COLO668 (cell line): ENCODE data around the gene TTC7B.
A peak's percentile ranks its signal among the peaks of the same experiment; 100 is the strongest.

ENCODE experiments used
- DNase-seq: peaks from one replicate; lab custom pipeline; 2025; ENCODE audit not compliant: unreplicated experiment; lab: John Stamatoyannopoulos, UW

Gene TTC7B

GRCh38 chr14:90777830-90778485, 38.3 kb downstream of the TTC7B start:
- no peak for DNase-seq

- no peak for DNase-seq
Measured at GRCh38 chr14:90777358-90777757, 38.9 kb downstream of the TTC7B start.

GRCh38 chr14:90775441-90775840, 40.8 kb downstream of the TTC7B start:
- no peak for DNase-seq

GRCh38 chr14:90774316-90774715, 41.9 kb downstream of the TTC7B start:
- peak; percentile 18 for DNase-seq

- no peak for DNase-seq
Measured at GRCh38 chr14:90773705-90774104, 42.5 kb downstream of the TTC7B start.

GRCh38 chr14:90773196-90773486, 43.1 kb downstream of the TTC7B start:
- DNase-seq, result no peak

- DNase-seq, result no peak
Measured at GRCh38 chr14:90767899-90768298, 48.3 kb downstream of the TTC7B start.

- peak; percentile 21 for DNase-seq
Measured at GRCh38 chr14:90760591-90761316, 55.5 kb downstream of the TTC7B start.

GRCh38 chr14:90760078-90760444, 56.2 kb downstream of the TTC7B start:
- no peak for DNase-seq

- no peak for DNase-seq
Measured at GRCh38 chr14:90759370-90760077, 56.7 kb downstream of the TTC7B start.

- DNase-seq, result no peak
Measured at GRCh38 chr14:90758959-90759358, 57.3 kb downstream of the TTC7B start.

- peak; percentile 97 for DNase-seq
Measured at GRCh38 chr14:90758028-90758889, 58.0 kb downstream of the TTC7B start.

- DNase-seq, result no peak
Measured at GRCh38 chr14:90757452-90757851, 58.8 kb downstream of the TTC7B start.

- peak; percentile 42 for DNase-seq
Measured at GRCh38 chr14:90756755-90757345, 59.4 kb downstream of the TTC7B start.

GRCh38 chr14:90755661-90756304, 60.4 kb downstream of the TTC7B start:
- no peak for DNase-seq

GRCh38 chr14:90753456-90754005, 62.7 kb downstream of the TTC7B start:
- DNase-seq, result no peak

- DNase-seq, result no peak
Measured at GRCh38 chr14:90750701-90751100, 65.5 kb downstream of the TTC7B start.

GRCh38 chr14:90750191-90750590, 66.0 kb downstream of the TTC7B start:
- DNase-seq, result no peak

- DNase-seq, result no peak
Measured at GRCh38 chr14:90747909-90748308, 68.3 kb downstream of the TTC7B start.

- DNase-seq, result no peak
Measured at GRCh38 chr14:90743826-90744225, 72.4 kb downstream of the TTC7B start.
